Measurements from ENCODE around the gene DESI2. TPM values are rescaled to one million over a fixed set of nuclear protein-coding genes. Genes with fewer than 3 reads are reported as not detected.

Gene DESI2
- polyA plus RNA-seq (2011; rRNA removed) (48.4 and 57.8 TPM in 2 replicates), polyA plus RNA-seq (2017; fragmentation: RNase III; extraction: RNeasy Plus Mini Kit Qiagen cat#74134 plus additional on column Dnase treatment) (27.4 to 29.3 TPM (median 28.0 TPM) in 3 replicates), polyA minus RNA-seq (2011; rRNA and poly(A)+ RNA removed) (30.8 and 32.2 TPM in 2 replicates)
- 12.7 and 15.5 TPM in 2 replicates for polyA plus RNA-seq (2012; cell fraction: cytosol; rRNA removed)
- polyA plus RNA-seq (2012; cell fraction: nucleus; rRNA removed): 10.3 and 11.8 TPM in 2 replicates

DNA sequence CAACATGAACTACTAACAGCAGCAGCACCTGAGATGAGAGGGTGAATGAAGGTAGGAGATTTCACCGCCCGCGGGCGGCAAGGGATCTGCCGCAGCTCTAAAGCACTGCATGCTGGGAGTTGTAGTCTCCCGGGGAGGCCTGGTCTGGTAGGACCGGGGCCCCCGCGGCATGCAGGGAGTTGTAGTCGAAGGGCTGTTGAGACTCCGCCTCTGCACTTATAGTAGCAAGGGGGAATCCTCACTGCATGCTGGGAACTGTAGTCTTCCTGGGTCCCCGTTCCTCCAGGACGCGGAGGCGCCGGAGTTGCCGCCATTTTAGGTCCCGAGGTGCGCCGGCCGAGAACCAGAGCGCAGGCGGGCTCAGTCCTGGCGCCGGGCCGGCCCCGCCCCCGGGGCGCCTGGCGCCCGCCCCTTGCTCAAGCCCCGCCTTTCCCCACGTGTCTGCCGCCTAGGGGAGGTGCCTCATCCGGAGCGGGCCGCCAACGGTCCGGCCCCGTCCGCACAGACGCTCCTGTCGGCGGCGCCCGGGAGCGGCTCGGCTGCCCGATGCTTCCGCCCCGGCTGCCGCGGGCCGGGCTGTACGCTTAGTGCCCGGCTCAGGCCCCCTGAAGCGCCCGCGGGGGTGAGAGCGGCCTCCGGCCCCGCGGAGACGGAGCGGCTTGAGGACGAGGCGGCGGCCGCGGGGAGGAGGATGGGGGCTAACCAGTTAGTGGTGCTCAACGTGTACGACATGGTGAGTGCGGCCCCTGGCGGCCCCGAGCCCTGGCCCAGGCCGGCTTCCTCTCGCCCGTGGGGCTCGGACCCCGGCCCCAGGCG is at the start of gene DESI2:
Gene DESI2, plus strand, starts transcription at position 504 of the 816 bp plus-strand sequence. Its CDS starts 188 bp downstream, at position 692.
- Histone ChIP-seq H3K4me1 (peaks cover 13% of the 10 kb centered on the region; the same call in 2 of the 3 replicates), H3K4me3 (peak within 1 kb of the TSS; percentile 92), H3K9me3 (no peaks in the 10 kb centered on the region), H3K4me2 (peak within 1 kb of the TSS; percentile 86), H3K27ac (peak within 1 kb of the TSS; percentile 93 to 96)
- ATAC-seq (peak; percentile 98), FAIRE-seq (no peak), DNase-seq (ENCODE audit: low read depth in 1 of 2, low spot score in 1 of 2) (peak; percentile 97 to 99)
- TF ChIP-seq FOSL2 (IDR thresholded peaks at IDR 0.05) (no peak), FOSL2 (CRISPR knock-in tag; IDR thresholded peaks at IDR 0.05) (no peak), KDM1A (IDR thresholded peaks at IDR 0.05; ENCODE audit: low read depth) (no peak), SMC3 (IDR thresholded peaks at IDR 0.05) (peak; percentile 66), ZFP36 (IDR thresholded peaks at IDR 0.05; ENCODE audit: borderline replicate concordance, partially characterized antibody) (no peak), POLR2A (IDR thresholded peaks at IDR 0.05; ENCODE audit: low read length) (peak; percentile 96), PHF8 (IDR thresholded peaks at IDR 0.05; ENCODE audit: borderline replicate concordance, low read depth) (peak; percentile 97), TP53 (CRISPR knock-in tag; IDR thresholded peaks at IDR 0.05) (peak; percentile 61; the same call in 1 of the 2 replicates), JUN (IDR thresholded peaks at IDR 0.05) (peak; percentile 66 to 93; a peak in 4 of 5 replicates), HDAC2 (IDR thresholded peaks at IDR 0.05) (0 out of 2 replicates have a peak, but pooled peaks have one; percentile 31), HOXB13 (CRISPR knock-in tag; IDR thresholded peaks at IDR 0.05; ENCODE audit: low read depth) (no peak), RAD21 (conservative IDR thresholded peaks at IDR 0.05 in 1 of 2, IDR thresholded peaks at IDR 0.05 in 1 of 2) (peak; percentile 28 to 61; a peak in 4 of 5 replicates), HOXB5 (CRISPR knock-in tag; IDR thresholded peaks at IDR 0.05) (0 out of 2 replicates have a peak, but pooled peaks have one; percentile 12), ZSCAN20 (CRISPR knock-in tag; IDR thresholded peaks at IDR 0.05) (no peak)
- TF ChIP-seq, protein P1, sequence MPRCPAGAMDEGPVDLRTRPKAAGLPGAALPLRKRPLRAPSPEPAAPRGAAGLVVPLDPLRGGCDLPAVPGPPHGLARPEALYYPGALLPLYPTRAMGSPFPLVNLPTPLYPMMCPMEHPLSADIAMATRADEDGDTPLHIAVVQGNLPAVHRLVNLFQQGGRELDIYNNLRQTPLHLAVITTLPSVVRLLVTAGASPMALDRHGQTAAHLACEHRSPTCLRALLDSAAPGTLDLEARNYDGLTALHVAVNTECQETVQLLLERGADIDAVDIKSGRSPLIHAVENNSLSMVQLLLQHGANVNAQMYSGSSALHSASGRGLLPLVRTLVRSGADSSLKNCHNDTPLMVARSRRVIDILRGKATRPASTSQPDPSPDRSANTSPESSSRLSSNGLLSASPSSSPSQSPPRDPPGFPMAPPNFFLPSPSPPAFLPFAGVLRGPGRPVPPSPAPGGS (IDR thresholded peaks at IDR 0.05): peak; percentile 88
- TF ChIP-seq, protein P2, sequence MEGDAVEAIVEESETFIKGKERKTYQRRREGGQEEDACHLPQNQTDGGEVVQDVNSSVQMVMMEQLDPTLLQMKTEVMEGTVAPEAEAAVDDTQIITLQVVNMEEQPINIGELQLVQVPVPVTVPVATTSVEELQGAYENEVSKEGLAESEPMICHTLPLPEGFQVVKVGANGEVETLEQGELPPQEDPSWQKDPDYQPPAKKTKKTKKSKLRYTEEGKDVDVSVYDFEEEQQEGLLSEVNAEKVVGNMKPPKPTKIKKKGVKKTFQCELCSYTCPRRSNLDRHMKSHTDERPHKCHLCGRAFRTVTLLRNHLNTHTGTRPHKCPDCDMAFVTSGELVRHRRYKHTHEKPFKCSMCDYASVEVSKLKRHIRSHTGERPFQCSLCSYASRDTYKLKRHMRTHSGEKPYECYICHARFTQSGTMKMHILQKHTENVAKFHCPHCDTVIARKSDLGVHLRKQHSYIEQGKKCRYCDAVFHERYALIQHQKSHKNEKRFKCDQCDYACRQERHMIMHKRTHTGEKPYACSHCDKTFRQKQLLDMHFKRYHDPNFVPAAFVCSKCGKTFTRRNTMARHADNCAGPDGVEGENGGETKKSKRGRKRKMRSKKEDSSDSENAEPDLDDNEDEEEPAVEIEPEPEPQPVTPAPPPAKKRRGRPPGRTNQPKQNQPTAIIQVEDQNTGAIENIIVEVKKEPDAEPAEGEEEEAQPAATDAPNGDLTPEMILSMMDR (IDR thresholded peaks at IDR 0.05): peak; percentile 70
- TF ChIP-seq, protein P3, sequence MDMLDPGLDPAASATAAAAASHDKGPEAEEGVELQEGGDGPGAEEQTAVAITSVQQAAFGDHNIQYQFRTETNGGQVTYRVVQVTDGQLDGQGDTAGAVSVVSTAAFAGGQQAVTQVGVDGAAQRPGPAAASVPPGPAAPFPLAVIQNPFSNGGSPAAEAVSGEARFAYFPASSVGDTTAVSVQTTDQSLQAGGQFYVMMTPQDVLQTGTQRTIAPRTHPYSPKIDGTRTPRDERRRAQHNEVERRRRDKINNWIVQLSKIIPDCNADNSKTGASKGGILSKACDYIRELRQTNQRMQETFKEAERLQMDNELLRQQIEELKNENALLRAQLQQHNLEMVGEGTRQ (IDR thresholded peaks at IDR 0.05): peak; percentile 29; the same call in 1 of the 2 replicates
- TF ChIP-seq, protein P4, sequence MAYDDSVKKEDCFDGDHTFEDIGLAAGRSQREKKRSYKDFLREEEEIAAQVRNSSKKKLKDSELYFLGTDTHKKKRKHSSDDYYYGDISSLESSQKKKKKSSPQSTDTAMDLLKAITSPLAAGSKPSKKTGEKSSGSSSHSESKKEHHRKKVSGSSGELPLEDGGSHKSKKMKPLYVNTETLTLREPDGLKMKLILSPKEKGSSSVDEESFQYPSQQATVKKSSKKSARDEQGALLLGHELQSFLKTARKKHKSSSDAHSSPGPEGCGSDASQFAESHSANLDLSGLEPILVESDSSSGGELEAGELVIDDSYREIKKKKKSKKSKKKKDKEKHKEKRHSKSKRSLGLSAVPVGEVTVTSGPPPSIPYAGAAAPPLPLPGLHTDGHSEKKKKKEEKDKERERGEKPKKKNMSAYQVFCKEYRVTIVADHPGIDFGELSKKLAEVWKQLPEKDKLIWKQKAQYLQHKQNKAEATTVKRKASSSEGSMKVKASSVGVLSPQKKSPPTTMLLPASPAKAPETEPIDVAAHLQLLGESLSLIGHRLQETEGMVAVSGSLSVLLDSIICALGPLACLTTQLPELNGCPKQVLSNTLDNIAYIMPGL (CRISPR knock-in tag; IDR thresholded peaks at IDR 0.05; ENCODE audit: borderline replicate concordance): peak; percentile 96
- TF ChIP-seq, protein P5, sequence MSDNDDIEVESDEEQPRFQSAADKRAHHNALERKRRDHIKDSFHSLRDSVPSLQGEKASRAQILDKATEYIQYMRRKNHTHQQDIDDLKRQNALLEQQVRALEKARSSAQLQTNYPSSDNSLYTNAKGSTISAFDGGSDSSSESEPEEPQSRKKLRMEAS (IDR thresholded peaks at IDR 0.05): peak; percentile 76
- TF ChIP-seq, protein P6, sequence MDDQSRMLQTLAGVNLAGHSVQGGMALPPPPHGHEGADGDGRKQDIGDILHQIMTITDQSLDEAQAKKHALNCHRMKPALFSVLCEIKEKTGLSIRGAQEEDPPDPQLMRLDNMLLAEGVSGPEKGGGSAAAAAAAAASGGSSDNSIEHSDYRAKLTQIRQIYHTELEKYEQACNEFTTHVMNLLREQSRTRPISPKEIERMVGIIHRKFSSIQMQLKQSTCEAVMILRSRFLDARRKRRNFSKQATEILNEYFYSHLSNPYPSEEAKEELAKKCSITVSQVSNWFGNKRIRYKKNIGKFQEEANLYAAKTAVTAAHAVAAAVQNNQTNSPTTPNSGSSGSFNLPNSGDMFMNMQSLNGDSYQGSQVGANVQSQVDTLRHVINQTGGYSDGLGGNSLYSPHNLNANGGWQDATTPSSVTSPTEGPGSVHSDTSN (IDR thresholded peaks at IDR 0.05): no peak
- ChIA-PET POLR2A (interaction anchor here (0.6 to 1.8 kb wide), 9 partner anchors 53 to 397 kb away, joined by 3 to 7 read pairs (median 4); partner anchors contain the start of genes CATSPERE and COX20), CTCF (interaction anchor here (0.8 to 2.3 kb wide), 5 partner anchors 8 to 150 kb away, joined by 3 to 10 read pairs (median 7); no protein-coding TSS in a partner anchor)
- WGBS (ENCODE audit: missing lambda C conversion rate): 4% methylated on average over 18 of the region's 81 CpGs
